Right lobe of liver (tissue), 6 donors: ENCODE data around the gene PAM16. TPM values are rescaled to one million over a fixed set of nuclear protein-coding genes. Genes with fewer than 3 reads are reported as not detected.

Source experiments
- ATAC-seq, 4 donors: fragments of 200-7000 bp; cut with Tn5 transposase; one replicate each; pipeline ENCODE4 v1.9.1; 2020; ENCODE audit warnings: mild to moderate bottlenecking in 4 of 4, moderate library complexity in 4 of 4
- DNase-seq, 3 donors: peaks; one replicate each; pipeline ENCODE4 v3.0.0-alpha.2; 2020
- H3K27ac ChIP-seq, 3 donors: fragments of 200-600 bp; one replicate each; pipeline ENCODE4 v1.8.0; 2022
- H3K27me3 ChIP-seq, 2 donors: fragments of 200-600 bp; one replicate each; pipeline ENCODE4 v1.8.0; 2022
- H3K36me3 ChIP-seq, 4 donors: fragments of 200-600 bp; sonication (generic) in 1 of 4; one replicate each; pipeline versions ENCODE4 v1.5.1 to v1.8.0; 2017 to 2022; ENCODE audit warnings: control low read depth in 1 of 4
- H3K4me1 ChIP-seq, 4 donors: fragments of 200-600 bp; sonication (generic) in 1 of 4; one replicate each; pipeline versions ENCODE4 v1.5.1 to v1.8.0; 2017 to 2022; ENCODE audit warnings: control low read depth in 1 of 4
- H3K4me3 ChIP-seq, 3 donors: fragments of 200-600 bp; one replicate each; pipeline ENCODE4 v1.8.0; 2022
- H3K9me3 ChIP-seq, 4 donors: fragments of 200-600 bp; sonication (generic) in 1 of 4; one replicate each; pipeline versions ENCODE4 v1.5.1 to v1.8.0; 2017 to 2022; ENCODE audit warnings: control low read depth in 1 of 4
- POLR2A ChIP-seq: fragments of 450-650 bp; IDR thresholded peaks from one replicate; pipeline ENCODE4 v1.6.1; 2017; ENCODE audit warnings: antibody characterized with exemption, mild to moderate bottlenecking
- WGBS: methylation state at CpG from one replicate; pipeline ENCODE4 v1.1.6; 2018; ENCODE audit warnings: low coverage, low lambda C conversion rate; ENCODE audit not compliant: insufficient coverage; ENCODE audit errors: missing lambda C conversion rate; 5-methylcytosine and 5-hydroxymethylcytosine counted together
- intact Hi-C, 2 donors: fragments of 100-400 bp; cut with DNase I; formaldehyde crosslinking; loops; one replicate each; pipeline versions ENCODE4 v1.11.2 to v1.14.1; 2022
- total RNA-seq, 6 experiments: library from RNA; depleted of rRNA in 2 of 6; stranded (reverse); fragments of >200 nt in 2 of 6; fragmentation: NEBNext Ultra II Directional in 3 of 6; extraction: Animal tissue kit (Norgen Biotek cat#: 25700) in 3 of 6; gene quantifications; one replicate each; pipeline versions ENCODE4 v1.1.0 to v1.2.4, GENCODE V29; 2016 to 2023
- TF ChIP-seq, protein P1 (sequence below), 4 donors: fragments of 200-600 bp in 3 of 4; fragments of 450-650 bp in 1 of 4; IDR thresholded peaks; one replicate each; pipeline versions ENCODE4 v1.5.1 to v1.8.0; 2016 to 2022; ENCODE audit warnings: antibody characterized with exemption in 4 of 4, mild to moderate bottlenecking in 2 of 4
- donor health status: DM: no; HTN: yes; CAD: no.
- donor health status: DM: no; HTN: no; CAD: no.
- donor health status: DM: no; HTN: no; CAD: no.
- donor health status: DM: no; HTN: yes; CAD: no.
- donor health status: DM: no; HTN: yes; CAD: no.

PAM16 gene
- total RNA-seq, 6 experiments from 2014 or later: 27.9 to 45.9 (median 32.8) TPM

DNA sequence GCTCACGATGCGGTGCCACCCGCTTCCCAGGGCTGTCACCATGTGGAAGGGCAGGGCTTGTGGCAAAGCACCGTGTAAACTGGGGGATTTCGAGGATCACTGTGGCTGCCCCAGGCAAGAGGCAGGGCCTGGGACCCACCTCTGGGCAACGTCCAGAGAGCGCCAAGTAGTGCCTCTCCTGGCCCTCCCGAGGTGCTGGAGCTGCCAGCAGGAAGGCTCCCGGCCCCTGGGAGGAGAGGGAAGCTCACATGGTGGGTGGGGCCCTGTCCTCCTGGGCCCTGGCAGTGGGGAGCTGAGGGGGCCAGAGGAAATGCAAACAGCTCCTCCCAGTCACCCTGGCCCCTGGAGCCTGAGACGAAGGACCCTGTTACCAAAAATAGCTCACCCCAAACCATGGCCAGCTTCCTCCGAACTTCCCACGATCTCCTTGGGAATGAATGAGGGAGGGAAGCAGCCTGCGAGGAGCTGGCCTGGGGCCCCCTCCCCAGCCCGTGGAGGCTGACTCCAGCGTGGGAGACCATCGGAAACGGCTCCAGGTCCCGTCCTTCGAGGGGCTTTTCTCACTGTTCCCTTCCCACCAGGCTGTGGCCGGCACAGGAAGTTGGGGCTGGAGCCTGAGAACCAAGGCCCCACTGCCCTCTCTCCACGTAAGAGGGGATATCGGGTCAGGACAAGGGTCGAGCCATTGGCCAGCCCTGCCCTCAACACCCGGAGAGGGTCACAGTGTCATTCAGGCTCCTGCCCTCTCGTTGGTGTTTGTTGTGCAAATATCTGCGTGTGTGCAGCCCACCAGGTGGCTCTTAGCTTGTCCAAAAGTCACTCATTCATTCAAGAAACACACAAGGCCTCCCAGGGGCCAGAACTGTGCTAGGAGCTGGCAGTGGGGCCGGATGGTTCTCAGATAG lies 38.2 kb upstream of the PAM16 start:
- H3K36me3 ChIP-seq: no peaks in the 10 kb centered on the region
- H3K27me3 ChIP-seq: no peaks in the 10 kb centered on the region
- DNase-seq (peak in 2 of 3 donors; percentile 20 to 47), ATAC-seq (peak in 1 of 4 donors; percentile 4)
- H3K27ac ChIP-seq: peak overlapping the region in 1 of 3 donors; percentile 2
- 40% methylated on average over 3 of the region's 27 CpGs for WGBS
- no peak overlapping the region for H3K4me3 ChIP-seq
- TF ChIP-seq, protein P1, sequence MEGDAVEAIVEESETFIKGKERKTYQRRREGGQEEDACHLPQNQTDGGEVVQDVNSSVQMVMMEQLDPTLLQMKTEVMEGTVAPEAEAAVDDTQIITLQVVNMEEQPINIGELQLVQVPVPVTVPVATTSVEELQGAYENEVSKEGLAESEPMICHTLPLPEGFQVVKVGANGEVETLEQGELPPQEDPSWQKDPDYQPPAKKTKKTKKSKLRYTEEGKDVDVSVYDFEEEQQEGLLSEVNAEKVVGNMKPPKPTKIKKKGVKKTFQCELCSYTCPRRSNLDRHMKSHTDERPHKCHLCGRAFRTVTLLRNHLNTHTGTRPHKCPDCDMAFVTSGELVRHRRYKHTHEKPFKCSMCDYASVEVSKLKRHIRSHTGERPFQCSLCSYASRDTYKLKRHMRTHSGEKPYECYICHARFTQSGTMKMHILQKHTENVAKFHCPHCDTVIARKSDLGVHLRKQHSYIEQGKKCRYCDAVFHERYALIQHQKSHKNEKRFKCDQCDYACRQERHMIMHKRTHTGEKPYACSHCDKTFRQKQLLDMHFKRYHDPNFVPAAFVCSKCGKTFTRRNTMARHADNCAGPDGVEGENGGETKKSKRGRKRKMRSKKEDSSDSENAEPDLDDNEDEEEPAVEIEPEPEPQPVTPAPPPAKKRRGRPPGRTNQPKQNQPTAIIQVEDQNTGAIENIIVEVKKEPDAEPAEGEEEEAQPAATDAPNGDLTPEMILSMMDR (IDR thresholded peaks at IDR 0.05): no peak
- TF ChIP-seq POLR2A: no peak
- H3K4me1 ChIP-seq: no peaks in the 10 kb centered on the region
- intact Hi-C loops: no loop called here
- H3K9me3 ChIP-seq: no peaks in the 10 kb centered on the region

DNA sequence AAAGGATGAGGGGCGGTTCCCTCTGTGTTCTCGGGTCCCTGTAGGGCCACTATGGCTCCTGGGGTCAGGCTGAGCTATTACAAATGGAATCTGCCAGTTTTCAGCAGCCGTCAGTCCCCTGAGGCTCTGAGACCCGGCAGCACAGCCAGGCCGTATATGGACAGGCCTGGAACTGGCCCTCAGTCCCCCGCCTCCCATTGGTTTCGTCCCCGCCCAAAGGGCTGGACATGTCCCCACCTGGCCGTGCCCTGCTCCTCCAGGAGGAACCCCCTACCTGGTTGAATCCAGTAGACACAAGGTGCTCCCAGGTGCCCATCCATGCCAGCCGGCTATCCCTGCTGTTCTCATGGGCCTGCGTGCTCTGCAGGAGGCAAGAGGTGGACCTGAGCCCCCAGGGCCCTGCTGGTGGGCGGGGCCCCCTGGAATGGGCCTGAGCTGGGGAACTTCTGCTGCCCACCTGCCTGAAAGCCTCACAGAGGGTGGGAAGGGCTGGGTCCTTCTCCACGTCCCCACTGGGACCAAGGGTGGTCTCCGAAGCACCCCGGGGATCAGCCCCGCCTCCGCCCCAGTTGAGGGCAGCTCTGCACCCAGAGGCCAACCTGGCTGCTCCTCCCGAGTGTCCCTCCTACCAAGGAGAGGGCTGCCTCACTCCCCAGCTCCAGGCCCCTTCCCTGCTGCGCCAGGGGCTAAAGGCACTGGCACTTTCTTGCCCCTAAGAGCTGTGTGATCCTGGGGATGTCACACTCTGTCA lies 37.3 kb upstream of the PAM16 start:
- Histone ChIP-seq H3K36me3 (peaks cover 0 to under 1% (median 0%) of the 10 kb centered on the region in 4 donors), H3K4me3 (no peak overlapping the region), H3K9me3 (no peaks in the 10 kb centered on the region), H3K27ac (peak overlapping the region in 1 of 3 donors; percentile 2), H3K4me1 (no peaks in the 10 kb centered on the region), H3K27me3 (no peaks in the 10 kb centered on the region)
- ATAC-seq (no peak), DNase-seq (peak in 1 of 3 donors; percentile 21)
- intact Hi-C loops: no loop called here
- 80% methylated on average over 1 of the region's 19 CpGs for WGBS
- TF ChIP-seq, protein P1 (IDR thresholded peaks at IDR 0.05): no peak
- TF ChIP-seq POLR2A: no peak

DNA sequence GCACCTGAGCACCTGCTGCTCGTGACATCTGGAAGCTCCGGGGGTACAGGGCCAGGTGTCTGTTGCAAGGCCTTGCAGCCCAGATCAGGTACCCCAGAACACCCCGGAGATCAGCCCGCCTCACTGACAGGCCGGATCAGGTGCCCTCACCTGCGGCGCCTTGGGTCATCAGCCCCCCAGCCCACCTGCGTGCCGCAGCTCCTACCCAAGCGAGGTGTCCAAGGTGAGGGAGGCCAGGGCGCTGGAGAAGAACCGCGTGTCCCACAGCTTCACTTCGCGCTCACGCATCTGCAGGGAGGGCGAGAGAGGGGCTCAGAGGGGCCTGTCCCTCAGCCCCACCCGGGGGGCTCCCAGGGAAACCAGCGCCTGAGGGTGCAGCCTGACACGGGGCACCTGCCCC lies 36.7 kb upstream of the PAM16 start:
- DNase-seq (peak in 1 of 3 donors; percentile 19), ATAC-seq (no peak)
- WGBS: 67% methylated on average over 1 of the region's 20 CpGs
- no peaks in the 10 kb centered on the region for H3K4me1 ChIP-seq
- peaks cover 0 to 7% (median 0%) of the 10 kb centered on the region in 4 donors for H3K36me3 ChIP-seq
- TF ChIP-seq, protein P1 (IDR thresholded peaks at IDR 0.05): no peak
- no peak for TF ChIP-seq POLR2A
- no peaks in the 10 kb centered on the region for H3K9me3 ChIP-seq
- no peak overlapping the region for H3K4me3 ChIP-seq
- H3K27ac ChIP-seq: no peak overlapping the region
- H3K27me3 ChIP-seq: no peaks in the 10 kb centered on the region
- intact Hi-C loops: no loop called here

DNA sequence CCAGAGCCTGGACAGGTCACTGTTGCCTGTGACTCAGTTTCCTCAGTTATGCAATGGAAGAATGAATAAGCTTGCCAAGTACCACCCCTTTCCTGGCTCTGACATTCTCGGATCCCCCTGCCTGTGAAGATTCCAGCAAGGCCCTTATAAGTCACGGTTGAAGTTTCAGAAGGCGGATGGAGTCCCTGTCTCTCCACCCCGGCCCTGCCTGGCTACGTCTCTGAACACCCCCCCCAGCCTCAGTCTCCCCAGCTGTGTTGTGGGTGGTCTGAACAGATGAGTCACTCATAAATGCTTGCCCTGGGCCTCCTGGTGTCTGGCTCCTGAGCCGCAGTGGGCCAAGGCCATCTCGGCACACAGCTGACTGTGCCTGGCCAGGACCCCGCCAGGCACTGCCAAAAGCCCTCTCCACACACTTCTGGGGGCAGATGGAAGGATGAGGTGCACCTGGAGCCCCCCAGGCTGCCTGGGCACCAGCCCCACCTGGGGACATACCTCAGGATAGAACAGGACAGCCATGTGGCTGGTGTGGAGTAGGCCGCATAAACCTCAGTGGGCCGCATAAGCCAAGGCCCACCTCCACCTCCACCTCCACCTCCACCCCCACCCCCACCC lies 35.9 kb upstream of the PAM16 start:
- H3K27me3 ChIP-seq: no peaks in the 10 kb centered on the region
- DNase-seq: peak in 1 of 3 donors; percentile 14
- H3K4me3 ChIP-seq: no peak overlapping the region
- intact Hi-C loops: no loop called here
- no peak overlapping the region for H3K27ac ChIP-seq
- TF ChIP-seq POLR2A: no peak
- TF ChIP-seq, protein P1 (IDR thresholded peaks at IDR 0.05): no peak
- WGBS: 71% methylated on average over 6 of the region's 10 CpGs
- no peaks in the 10 kb centered on the region for H3K9me3 ChIP-seq
- no peaks in the 10 kb centered on the region for H3K4me1 ChIP-seq
- H3K36me3 ChIP-seq: peaks cover 0 to 15% (median 3%) of the 10 kb centered on the region in 4 donors
- no peak for ATAC-seq
